HepG2 (cell line): Measurements from ENCODE around the gene TIMM44. TPM values are rescaled to one million over a fixed set of nuclear protein-coding genes. Genes with fewer than 3 reads are reported as not detected.

Source experiments
- GATAD1 ChIP-seq: IDR thresholded peaks from 2 replicates; pipeline ENCODE4 v1.6.1; 2016; ENCODE audit warnings: missing genetic modification reagents, missing compliant biosample characterization
- PAF1 ChIP-seq: IDR thresholded peaks from 2 replicates; pipeline ENCODE4 v1.6.1; 2016; ENCODE audit warnings: missing genetic modification reagents, missing compliant biosample characterization
- ZNF230 ChIP-seq: sonication (generic); formaldehyde crosslinking; IDR thresholded peaks from 2 replicates; pipeline ENCODE4 v1.4.0; 2020; ENCODE audit warnings: mild to moderate bottlenecking, missing genetic modification reagents
- ZNF816 ChIP-seq: sonication (generic); formaldehyde crosslinking; IDR thresholded peaks from 2 replicates; pipeline ENCODE4 v1.8.0; 2022; ENCODE audit warnings: missing genetic modification reagents, mild to moderate bottlenecking, borderline replicate concordance
- polyA plus RNA-seq, 8 experiments: library from polyadenylated mRNA; depleted of rRNA in 3 of 8; stranded (reverse) in 7 of 8; unstranded in 1 of 8; fragments of >200 nt; fragmentation: Illumina TruSeq in 4 of 8; extraction: Trizol in 4 of 8; gene quantifications; 2 replicates each; pipeline versions ENCODE4 v1.2.1 to v1.2.3, GENCODE V29; 2011 to 2016; ENCODE audit warnings: low read depth in 4 of 8, missing spikeins in 1 of 8, mixed read lengths in 1 of 8; ENCODE audit not compliant: insufficient read depth in 1 of 8
- total RNA-seq, 5 experiments: library from RNA; depleted of rRNA; stranded (reverse); fragments of >200 nt; fragmentation: Illumina TruSeq; extraction: Trizol; gene quantifications; 2 replicates each; pipeline ENCODE4 v1.2.3, GENCODE V29; 2016; ENCODE audit warnings: low read depth in 1 of 5
- TF ChIP-seq, protein P1 (sequence below): sonication (generic); formaldehyde crosslinking; IDR thresholded peaks from 2 replicates; pipeline ENCODE4 v1.5.0; 2020; ENCODE audit warnings: mild to moderate bottlenecking, missing genetic modification reagents, borderline replicate concordance
- TF ChIP-seq, protein P2 (sequence below), 2 experiments: sonication (generic) in 1 of 2; formaldehyde crosslinking in 1 of 2; IDR thresholded peaks; 2 replicates each; pipeline versions ENCODE4 v1.4.0 to v1.6.1; 2018 to 2020; ENCODE audit warnings: missing genetic modification reagents in 2 of 2, borderline replicate concordance in 1 of 2, low read depth in 1 of 2, mild to moderate bottlenecking in 1 of 2, missing biosample characterization in 1 of 2
- TF ChIP-seq, protein P3 (sequence below): sonication (generic); formaldehyde crosslinking; conservative IDR thresholded peaks from 2 replicates; pipeline ENCODE4 v1.4.0; 2020; ENCODE audit warnings: mild to moderate bottlenecking, missing genetic modification reagents, moderate library complexity
- TF ChIP-seq, protein P4 (sequence below): IDR thresholded peaks from 2 replicates; pipeline ENCODE4 v1.6.1; 2016; ENCODE audit warnings: low read depth, missing genetic modification reagents, missing compliant biosample characterization

TIMM44 gene
- total and polyA plus RNA-seq, 2 of the 13 experiments (the other 11 are each of a cell fraction or from before 2014, with no cell fraction given) = 42.9 to 72.6 TPM

DNA sequence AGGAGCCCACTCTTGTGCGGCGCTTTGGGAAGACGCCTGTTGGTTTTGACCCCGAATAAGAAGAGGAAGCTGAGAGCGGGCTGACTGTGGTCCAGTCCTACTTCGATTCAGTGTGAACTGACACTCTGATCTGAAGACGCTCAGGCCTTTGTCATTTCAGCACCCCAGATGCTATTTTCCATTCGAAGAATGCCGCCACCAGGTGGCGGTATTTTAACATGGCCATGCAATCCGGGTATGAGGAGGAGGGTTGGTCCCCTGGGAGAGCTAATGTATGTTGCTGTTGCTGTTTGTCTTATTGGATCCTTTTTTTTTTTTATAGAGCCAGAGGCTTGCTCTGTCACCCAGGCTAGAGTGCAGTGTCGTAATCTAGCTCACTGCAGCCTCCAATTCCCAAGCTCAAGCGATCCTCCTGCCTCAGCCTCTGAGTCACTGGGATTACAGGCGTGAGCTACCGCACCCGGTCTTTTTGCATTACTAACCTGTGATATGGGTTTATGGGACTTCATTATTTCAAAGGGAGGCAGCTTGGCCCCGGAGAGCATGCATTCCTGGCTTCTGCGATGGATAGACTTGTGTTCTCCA is 803 bp upstream of the TIMM44 start (continued):
- TF ChIP-seq, protein P1, sequence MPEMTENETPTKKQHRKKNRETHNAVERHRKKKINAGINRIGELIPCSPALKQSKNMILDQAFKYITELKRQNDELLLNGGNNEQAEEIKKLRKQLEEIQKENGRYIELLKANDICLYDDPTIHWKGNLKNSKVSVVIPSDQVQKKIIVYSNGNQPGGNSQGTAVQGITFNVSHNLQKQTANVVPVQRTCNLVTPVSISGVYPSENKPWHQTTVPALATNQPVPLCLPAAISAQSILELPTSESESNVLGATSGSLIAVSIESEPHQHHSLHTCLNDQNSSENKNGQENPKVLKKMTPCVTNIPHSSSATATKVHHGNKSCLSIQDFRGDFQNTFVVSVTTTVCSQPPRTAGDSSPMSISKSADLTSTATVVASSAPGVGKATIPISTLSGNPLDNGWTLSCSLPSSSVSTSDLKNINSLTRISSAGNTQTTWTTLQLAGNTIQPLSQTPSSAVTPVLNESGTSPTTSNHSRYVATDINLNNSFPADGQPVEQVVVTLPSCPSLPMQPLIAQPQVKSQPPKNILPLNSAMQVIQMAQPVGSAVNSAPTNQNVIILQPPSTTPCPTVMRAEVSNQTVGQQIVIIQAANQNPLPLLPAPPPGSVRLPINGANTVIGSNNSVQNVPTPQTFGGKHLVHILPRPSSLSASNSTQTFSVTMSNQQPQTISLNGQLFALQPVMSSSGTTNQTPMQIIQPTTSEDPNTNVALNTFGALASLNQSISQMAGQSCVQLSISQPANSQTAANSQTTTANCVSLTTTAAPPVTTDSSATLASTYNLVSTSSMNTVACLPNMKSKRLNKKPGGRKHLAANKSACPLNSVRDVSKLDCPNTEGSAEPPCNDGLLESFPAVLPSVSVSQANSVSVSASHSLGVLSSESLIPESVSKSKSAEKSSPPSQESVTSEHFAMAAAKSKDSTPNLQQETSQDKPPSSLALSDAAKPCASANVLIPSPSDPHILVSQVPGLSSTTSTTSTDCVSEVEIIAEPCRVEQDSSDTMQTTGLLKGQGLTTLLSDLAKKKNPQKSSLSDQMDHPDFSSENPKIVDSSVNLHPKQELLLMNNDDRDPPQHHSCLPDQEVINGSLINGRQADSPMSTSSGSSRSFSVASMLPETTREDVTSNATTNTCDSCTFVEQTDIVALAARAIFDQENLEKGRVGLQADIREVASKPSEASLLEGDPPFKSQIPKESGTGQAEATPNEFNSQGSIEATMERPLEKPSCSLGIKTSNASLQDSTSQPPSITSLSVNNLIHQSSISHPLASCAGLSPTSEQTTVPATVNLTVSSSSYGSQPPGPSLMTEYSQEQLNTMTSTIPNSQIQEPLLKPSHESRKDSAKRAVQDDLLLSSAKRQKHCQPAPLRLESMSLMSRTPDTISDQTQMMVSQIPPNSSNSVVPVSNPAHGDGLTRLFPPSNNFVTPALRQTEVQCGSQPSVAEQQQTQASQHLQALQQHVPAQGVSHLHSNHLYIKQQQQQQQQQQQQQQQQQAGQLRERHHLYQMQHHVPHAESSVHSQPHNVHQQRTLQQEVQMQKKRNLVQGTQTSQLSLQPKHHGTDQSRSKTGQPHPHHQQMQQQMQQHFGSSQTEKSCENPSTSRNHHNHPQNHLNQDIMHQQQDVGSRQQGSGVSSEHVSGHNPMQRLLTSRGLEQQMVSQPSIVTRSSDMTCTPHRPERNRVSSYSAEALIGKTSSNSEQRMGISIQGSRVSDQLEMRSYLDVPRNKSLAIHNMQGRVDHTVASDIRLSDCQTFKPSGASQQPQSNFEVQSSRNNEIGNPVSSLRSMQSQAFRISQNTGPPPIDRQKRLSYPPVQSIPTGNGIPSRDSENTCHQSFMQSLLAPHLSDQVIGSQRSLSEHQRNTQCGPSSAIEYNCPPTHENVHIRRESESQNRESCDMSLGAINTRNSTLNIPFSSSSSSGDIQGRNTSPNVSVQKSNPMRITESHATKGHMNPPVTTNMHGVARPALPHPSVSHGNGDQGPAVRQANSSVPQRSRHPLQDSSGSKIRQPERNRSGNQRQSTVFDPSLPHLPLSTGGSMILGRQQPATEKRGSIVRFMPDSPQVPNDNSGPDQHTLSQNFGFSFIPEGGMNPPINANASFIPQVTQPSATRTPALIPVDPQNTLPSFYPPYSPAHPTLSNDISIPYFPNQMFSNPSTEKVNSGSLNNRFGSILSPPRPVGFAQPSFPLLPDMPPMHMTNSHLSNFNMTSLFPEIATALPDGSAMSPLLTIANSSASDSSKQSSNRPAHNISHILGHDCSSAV (CRISPR knock-in tag) = no peak
- TF ChIP-seq, protein P2, sequence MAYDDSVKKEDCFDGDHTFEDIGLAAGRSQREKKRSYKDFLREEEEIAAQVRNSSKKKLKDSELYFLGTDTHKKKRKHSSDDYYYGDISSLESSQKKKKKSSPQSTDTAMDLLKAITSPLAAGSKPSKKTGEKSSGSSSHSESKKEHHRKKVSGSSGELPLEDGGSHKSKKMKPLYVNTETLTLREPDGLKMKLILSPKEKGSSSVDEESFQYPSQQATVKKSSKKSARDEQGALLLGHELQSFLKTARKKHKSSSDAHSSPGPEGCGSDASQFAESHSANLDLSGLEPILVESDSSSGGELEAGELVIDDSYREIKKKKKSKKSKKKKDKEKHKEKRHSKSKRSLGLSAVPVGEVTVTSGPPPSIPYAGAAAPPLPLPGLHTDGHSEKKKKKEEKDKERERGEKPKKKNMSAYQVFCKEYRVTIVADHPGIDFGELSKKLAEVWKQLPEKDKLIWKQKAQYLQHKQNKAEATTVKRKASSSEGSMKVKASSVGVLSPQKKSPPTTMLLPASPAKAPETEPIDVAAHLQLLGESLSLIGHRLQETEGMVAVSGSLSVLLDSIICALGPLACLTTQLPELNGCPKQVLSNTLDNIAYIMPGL (CRISPR knock-in tag; IDR thresholded peaks at IDR 0.05; ENCODE audit: borderline replicate concordance in 1 of 2, low read depth in 1 of 2) = peak in 1 of 2 experiments; percentile 43; a peak in 1 of 4 replicates
- TF ChIP-seq, protein P3, sequence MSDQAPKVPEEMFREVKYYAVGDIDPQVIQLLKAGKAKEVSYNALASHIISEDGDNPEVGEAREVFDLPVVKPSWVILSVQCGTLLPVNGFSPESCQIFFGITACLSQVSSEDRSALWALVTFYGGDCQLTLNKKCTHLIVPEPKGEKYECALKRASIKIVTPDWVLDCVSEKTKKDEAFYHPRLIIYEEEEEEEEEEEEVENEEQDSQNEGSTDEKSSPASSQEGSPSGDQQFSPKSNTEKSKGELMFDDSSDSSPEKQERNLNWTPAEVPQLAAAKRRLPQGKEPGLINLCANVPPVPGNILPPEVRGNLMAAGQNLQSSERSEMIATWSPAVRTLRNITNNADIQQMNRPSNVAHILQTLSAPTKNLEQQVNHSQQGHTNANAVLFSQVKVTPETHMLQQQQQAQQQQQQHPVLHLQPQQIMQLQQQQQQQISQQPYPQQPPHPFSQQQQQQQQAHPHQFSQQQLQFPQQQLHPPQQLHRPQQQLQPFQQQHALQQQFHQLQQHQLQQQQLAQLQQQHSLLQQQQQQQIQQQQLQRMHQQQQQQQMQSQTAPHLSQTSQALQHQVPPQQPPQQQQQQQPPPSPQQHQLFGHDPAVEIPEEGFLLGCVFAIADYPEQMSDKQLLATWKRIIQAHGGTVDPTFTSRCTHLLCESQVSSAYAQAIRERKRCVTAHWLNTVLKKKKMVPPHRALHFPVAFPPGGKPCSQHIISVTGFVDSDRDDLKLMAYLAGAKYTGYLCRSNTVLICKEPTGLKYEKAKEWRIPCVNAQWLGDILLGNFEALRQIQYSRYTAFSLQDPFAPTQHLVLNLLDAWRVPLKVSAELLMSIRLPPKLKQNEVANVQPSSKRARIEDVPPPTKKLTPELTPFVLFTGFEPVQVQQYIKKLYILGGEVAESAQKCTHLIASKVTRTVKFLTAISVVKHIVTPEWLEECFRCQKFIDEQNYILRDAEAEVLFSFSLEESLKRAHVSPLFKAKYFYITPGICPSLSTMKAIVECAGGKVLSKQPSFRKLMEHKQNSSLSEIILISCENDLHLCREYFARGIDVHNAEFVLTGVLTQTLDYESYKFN (CRISPR knock-in tag) = no peak
- 0 out of 2 replicates have a peak, but pooled peaks have one; percentile 10 for TF ChIP-seq ZNF816 (CRISPR knock-in tag)
- TF ChIP-seq GATAD1 (CRISPR knock-in tag) = no peak; the same call in 1 of the 2 replicates
- no peak for TF ChIP-seq PAF1
- TF ChIP-seq ZNF230 (CRISPR knock-in tag) = no peak
- TF ChIP-seq, protein P4, sequence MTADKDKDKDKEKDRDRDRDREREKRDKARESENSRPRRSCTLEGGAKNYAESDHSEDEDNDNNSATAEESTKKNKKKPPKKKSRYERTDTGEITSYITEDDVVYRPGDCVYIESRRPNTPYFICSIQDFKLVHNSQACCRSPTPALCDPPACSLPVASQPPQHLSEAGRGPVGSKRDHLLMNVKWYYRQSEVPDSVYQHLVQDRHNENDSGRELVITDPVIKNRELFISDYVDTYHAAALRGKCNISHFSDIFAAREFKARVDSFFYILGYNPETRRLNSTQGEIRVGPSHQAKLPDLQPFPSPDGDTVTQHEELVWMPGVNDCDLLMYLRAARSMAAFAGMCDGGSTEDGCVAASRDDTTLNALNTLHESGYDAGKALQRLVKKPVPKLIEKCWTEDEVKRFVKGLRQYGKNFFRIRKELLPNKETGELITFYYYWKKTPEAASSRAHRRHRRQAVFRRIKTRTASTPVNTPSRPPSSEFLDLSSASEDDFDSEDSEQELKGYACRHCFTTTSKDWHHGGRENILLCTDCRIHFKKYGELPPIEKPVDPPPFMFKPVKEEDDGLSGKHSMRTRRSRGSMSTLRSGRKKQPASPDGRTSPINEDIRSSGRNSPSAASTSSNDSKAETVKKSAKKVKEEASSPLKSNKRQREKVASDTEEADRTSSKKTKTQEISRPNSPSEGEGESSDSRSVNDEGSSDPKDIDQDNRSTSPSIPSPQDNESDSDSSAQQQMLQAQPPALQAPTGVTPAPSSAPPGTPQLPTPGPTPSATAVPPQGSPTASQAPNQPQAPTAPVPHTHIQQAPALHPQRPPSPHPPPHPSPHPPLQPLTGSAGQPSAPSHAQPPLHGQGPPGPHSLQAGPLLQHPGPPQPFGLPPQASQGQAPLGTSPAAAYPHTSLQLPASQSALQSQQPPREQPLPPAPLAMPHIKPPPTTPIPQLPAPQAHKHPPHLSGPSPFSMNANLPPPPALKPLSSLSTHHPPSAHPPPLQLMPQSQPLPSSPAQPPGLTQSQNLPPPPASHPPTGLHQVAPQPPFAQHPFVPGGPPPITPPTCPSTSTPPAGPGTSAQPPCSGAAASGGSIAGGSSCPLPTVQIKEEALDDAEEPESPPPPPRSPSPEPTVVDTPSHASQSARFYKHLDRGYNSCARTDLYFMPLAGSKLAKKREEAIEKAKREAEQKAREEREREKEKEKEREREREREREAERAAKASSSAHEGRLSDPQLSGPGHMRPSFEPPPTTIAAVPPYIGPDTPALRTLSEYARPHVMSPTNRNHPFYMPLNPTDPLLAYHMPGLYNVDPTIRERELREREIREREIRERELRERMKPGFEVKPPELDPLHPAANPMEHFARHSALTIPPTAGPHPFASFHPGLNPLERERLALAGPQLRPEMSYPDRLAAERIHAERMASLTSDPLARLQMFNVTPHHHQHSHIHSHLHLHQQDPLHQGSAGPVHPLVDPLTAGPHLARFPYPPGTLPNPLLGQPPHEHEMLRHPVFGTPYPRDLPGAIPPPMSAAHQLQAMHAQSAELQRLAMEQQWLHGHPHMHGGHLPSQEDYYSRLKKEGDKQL (CRISPR knock-in tag) = no peak; the same call in 1 of the 2 replicates
